Coronary artery (tissue), 2 donors: ENCODE measurements around the gene PAQR8.

Source experiments
- DNase-seq: peaks from one replicate; pipeline ENCODE4 v3.0.0-alpha.2; 2017; ENCODE audit warnings: low spot score
- H3K27ac ChIP-seq, 2 donors: fragments of 200-600 bp; sonication (generic); one replicate each; pipeline ENCODE4 v1.5.1; 2016 to 2019
- H3K4me3 ChIP-seq: fragments of 200-600 bp; sonication (generic); 2 replicates; pipeline ENCODE4 v1.5.1; 2016; ENCODE audit warnings: mild to moderate bottlenecking, moderate library complexity
- CTCF ChIP-seq: fragments of 200-600 bp; sonication (generic); IDR thresholded peaks from one replicate; pipeline ENCODE4 v1.5.1; 2019; ENCODE audit warnings: antibody characterized with exemption

PAQR8 gene

GRCh38 chr6:52360601-52361413, 1.1 kb upstream of the PAQR8 start:
- DNase-seq = no peak
- Histone ChIP-seq H3K4me3 (peak overlapping the region; percentile 82), H3K27ac (peak overlapping the region in 1 of 2 donors; percentile 68)
- no peak for TF ChIP-seq CTCF

GRCh38 chr6:52361414-52361944, 472 bp upstream of the PAQR8 start:
- Histone ChIP-seq H3K4me3 (peak overlapping the region; percentile 82), H3K27ac (peak overlapping the region; percentile 58 to 68)
- TF ChIP-seq CTCF = no peak
- no peak for DNase-seq

- peak; percentile 74 for DNase-seq
- TF ChIP-seq CTCF = no peak
- H3K4me3 ChIP-seq = peak overlapping the region; percentile 82
- H3K27ac ChIP-seq = peak overlapping the region; percentile 58 to 68
Observed at GRCh38 chr6:52362443-52363227, 684 bp downstream of the PAQR8 start.

- DNase-seq = no peak
- no peak for TF ChIP-seq CTCF
- Histone ChIP-seq H3K4me3 (peak overlapping the region; percentile 82), H3K27ac (no peak overlapping the region)
Observed at GRCh38 chr6:52363228-52363867, 1.4 kb downstream of the PAQR8 start.

- Histone ChIP-seq H3K4me3 (no peak overlapping the region), H3K27ac (no peak overlapping the region)
- no peak for TF ChIP-seq CTCF
- no peak for DNase-seq
Observed at GRCh38 chr6:52364480-52365166, 2.7 kb downstream of the PAQR8 start.

- no peak for DNase-seq
- Histone ChIP-seq H3K27ac (no peak overlapping the region), H3K4me3 (no peak overlapping the region)
- TF ChIP-seq CTCF = no peak
Observed at GRCh38 chr6:52365317-52365716, 3.4 kb downstream of the PAQR8 start.
